ENCODE data around the gene MRPL11. TPM values are rescaled to one million over a fixed set of nuclear protein-coding genes. Genes with fewer than 3 reads are reported as not detected.
A peak's percentile ranks its signal among the peaks of the same experiment; 100 is the strongest.

Gene MRPL11
- polyA plus RNA-seq, 3 donors, result 14.7 to 64.6 (median 59.6) TPM

GRCh38 chr11:66471142-66471541 is 32.5 kb upstream of the MRPL11 start:
- intact Hi-C loops (cut with micrococcal nuclease), result no loop called here
- H2AFZ ChIP-seq (ENCODE audit: insufficient read depth, low read depth, low read length, poor library complexity, severe bottlenecking), result no peak overlapping the region
- TF ChIP-seq CTCF (IDR thresholded peaks at IDR 0.05), result no peak
- H3K27me3 ChIP-seq (ENCODE audit: control insufficient read depth in 2 of 2, insufficient read depth in 2 of 2, low read length in 2 of 2), result no peaks in the 10 kb centered on the region
- peaks cover 9 to 49% of the 10 kb centered on the region in 2 donors for H3K36me3 ChIP-seq (replicated peaks in 1 of 2; ENCODE audit: control insufficient read depth in 1 of 2, insufficient read depth in 2 of 2, low read length in 2 of 2)
- DNase-seq, result no peak
- Mint-ChIP-seq H3K27ac (peak overlapping the region in 2 of 7 donors; percentile 24 to 79), H3K4me1 (peaks cover 19% of the 10 kb centered on the region), H3K27me3 (ENCODE audit: low read depth in 3 of 3) (peaks cover 0 to 1% (median 0%) of the 10 kb centered on the region in 3 donors), H3K4me3 (no peak overlapping the region), H3K9me3 (no peaks in the 10 kb centered on the region), H3K36me3 (peaks cover 38 to 58% of the 10 kb centered on the region in 2 donors)
- H3K27ac ChIP-seq (ENCODE audit: low read depth in 1 of 2, low read length in 2 of 2), result no peak overlapping the region
- H3K4me2 ChIP-seq (replicated peaks; ENCODE audit: extremely low read depth, low read length, poor library complexity, severe bottlenecking), result no peak overlapping the region
- H3K9ac ChIP-seq (ENCODE audit: insufficient read depth, low read length, poor library complexity, severe bottlenecking), result no peak overlapping the region
- WGBS (ENCODE audit: insufficient coverage), result 100% methylated on average over 10 of the region's 16 CpGs
- H4K20me1 ChIP-seq (ENCODE audit: insufficient read depth, low read length), result peaks cover 22% of the 10 kb centered on the region
- no peaks in the 10 kb centered on the region for H3K9me3 ChIP-seq (replicated peaks in 1 of 2; ENCODE audit: control insufficient read depth in 1 of 2, insufficient read depth in 1 of 2, low read length in 2 of 2)
- H3K4me1 ChIP-seq (ENCODE audit: control insufficient read depth in 1 of 2, insufficient read depth in 2 of 2, low read length in 2 of 2), result peaks cover 15 to 18% of the 10 kb centered on the region in 2 donors
- no peak overlapping the region for H3K4me3 ChIP-seq (replicated peaks in 1 of 3; ENCODE audit: low read depth in 2 of 3, low read length in 3 of 3)
- H3K79me2 ChIP-seq (ENCODE audit: insufficient read depth, low read length), result no peaks in the 10 kb centered on the region

- peaks cover 19 to 27% of the 10 kb centered on the region in 2 donors for H3K4me1 ChIP-seq (ENCODE audit: control insufficient read depth in 1 of 2, insufficient read depth in 2 of 2, low read length in 2 of 2)
- H3K27me3 ChIP-seq (ENCODE audit: control insufficient read depth in 2 of 2, insufficient read depth in 2 of 2, low read length in 2 of 2), result no peaks in the 10 kb centered on the region
- H3K27ac ChIP-seq (ENCODE audit: low read depth in 1 of 2, low read length in 2 of 2), result no peak overlapping the region
- H3K36me3 Mint-ChIP-seq, result peaks cover 38 to 54% of the 10 kb centered on the region in 2 donors
- intact Hi-C loops (cut with micrococcal nuclease), result no loop called here
- no peaks in the 10 kb centered on the region for H3K79me2 ChIP-seq (ENCODE audit: insufficient read depth, low read length)
- no peak overlapping the region for H3K4me3 ChIP-seq (replicated peaks in 1 of 3; ENCODE audit: low read depth in 2 of 3, low read length in 3 of 3)
- peaks cover 29% of the 10 kb centered on the region for H3K4me1 Mint-ChIP-seq
- peaks cover 22% of the 10 kb centered on the region for H4K20me1 ChIP-seq (ENCODE audit: insufficient read depth, low read length)
- H3K9me3 ChIP-seq (replicated peaks in 1 of 2; ENCODE audit: control insufficient read depth in 1 of 2, insufficient read depth in 1 of 2, low read length in 2 of 2), result no peaks in the 10 kb centered on the region
- no peak overlapping the region for H3K4me2 ChIP-seq (replicated peaks; ENCODE audit: extremely low read depth, low read length, poor library complexity, severe bottlenecking)
- DNase-seq, result no peak
- no peak for TF ChIP-seq CTCF (IDR thresholded peaks at IDR 0.05)
- peaks cover 9 to 46% of the 10 kb centered on the region in 2 donors for H3K36me3 ChIP-seq (replicated peaks in 1 of 2; ENCODE audit: control insufficient read depth in 1 of 2, insufficient read depth in 2 of 2, low read length in 2 of 2)
- H3K27ac Mint-ChIP-seq, result peak overlapping the region in 2 of 7 donors; percentile 59 to 88
- H3K9me3 Mint-ChIP-seq, result no peaks in the 10 kb centered on the region
- peaks cover 1 to 3% (median 2%) of the 10 kb centered on the region in 3 donors for H3K27me3 Mint-ChIP-seq (ENCODE audit: low read depth in 3 of 3)
- H3K4me3 Mint-ChIP-seq, result no peak overlapping the region
- H2AFZ ChIP-seq (ENCODE audit: insufficient read depth, low read depth, low read length, poor library complexity, severe bottlenecking), result no peak overlapping the region
- H3K9ac ChIP-seq (ENCODE audit: insufficient read depth, low read length, poor library complexity, severe bottlenecking), result no peak overlapping the region
- WGBS (ENCODE audit: insufficient coverage), result 96% methylated on average over 3 of the region's 3 CpGs
Measured at GRCh38 chr11:66470015-66470414, 31.4 kb upstream of the MRPL11 start.

All from CD14-positive monocyte (primary cell).